Kidney (tissue), 14 donors: ENCODE measurements around the gene HSPG2. TPM values are rescaled to one million over a fixed set of nuclear protein-coding genes. Genes with fewer than 3 reads are reported as not detected.
"Not testable (repeated sequence)": the region's sequence is repeated elsewhere in the genome, so short reads cannot be mapped to it uniquely, and the experiment has no call there.

Experiments
- DNase-seq, 5 donors: peaks; one replicate each; pipeline ENCODE4 v3.0.0-alpha.2; 2013 to 2020
- FAIRE-seq: peaks from 2 replicates; lab custom pipeline; 2012; peaks lifted over from hg19 to GRCh38; lab: Jason Lieb, UNC
- H3K27ac ChIP-seq, 2 donors: one replicate each; pipeline ENCODE4 v1.7.0; 2013; ENCODE audit warnings: low read depth in 2 of 2, low read length in 2 of 2, inconsistent platforms in 1 of 2
- H3K27me3 ChIP-seq: one replicate; pipeline ENCODE4 v1.7.1; 2013; ENCODE audit warnings: low read length, inconsistent platforms; ENCODE audit not compliant: control insufficient read depth, insufficient read depth
- H3K36me3 ChIP-seq, 3 donors: one replicate each; pipeline versions ENCODE4 v1.7.0 to v1.7.1; 2013; ENCODE audit warnings: low read length in 3 of 3, control low read depth in 1 of 3, inconsistent platforms in 1 of 3; ENCODE audit not compliant: insufficient read depth in 3 of 3, control insufficient read depth in 2 of 3
- H3K4me1 ChIP-seq, 3 donors: one replicate each; pipeline versions ENCODE4 v1.7.0 to v1.7.1; 2013; ENCODE audit warnings: low read length in 3 of 3, inconsistent platforms in 1 of 3, low read depth in 1 of 3; ENCODE audit not compliant: control insufficient read depth in 2 of 3, insufficient read depth in 2 of 3
- H3K4me3 ChIP-seq, 3 donors: one replicate each; pipeline versions ENCODE4 v1.7.0 to v1.8.1; 2013; ENCODE audit warnings: low read length in 3 of 3, control low read depth in 1 of 3, inconsistent platforms in 1 of 3
- H3K9ac ChIP-seq, 3 donors: one replicate each; pipeline versions ENCODE4 v1.7.0 to v1.7.1; 2013; ENCODE audit warnings: low read length in 3 of 3, control low read depth in 1 of 3, inconsistent platforms in 1 of 3
- H3K9me3 ChIP-seq, 3 donors: one replicate each; pipeline versions ENCODE4 v1.7.0 to v1.7.1; 2013; ENCODE audit warnings: low read length in 3 of 3, control low read depth in 1 of 3, inconsistent platforms in 1 of 3; ENCODE audit not compliant: control insufficient read depth in 2 of 3, insufficient read depth in 1 of 3
- CTCF ChIP-seq: IDR thresholded peaks from 3 replicates; pipeline ENCODE4 v1.5.1; 2012; ENCODE audit warnings: mild to moderate bottlenecking, moderate library complexity, borderline replicate concordance; ENCODE audit not compliant: insufficient read depth; ENCODE audit errors: extremely low read depth
- intact Hi-C: fragments of 100-400 bp; cut with DNase I; formaldehyde crosslinking; loops from one replicate; pipeline ENCODE4 v1.11.1; 2022
- polyA plus RNA-seq: library from polyadenylated mRNA; stranded (reverse); fragments of 350-450 nt; fragmentation: Illumina TruSeq; extraction: RNeasy Lipid Tissue Mini Kit (QIAGEN cat#74804); gene quantifications from one replicate; pipeline ENCODE4 v1.2.3, GENCODE V29; 2014; ENCODE audit warnings: low read depth, low replicate concordance; ENCODE audit not compliant: insufficient read depth
- total RNA-seq: library from RNA; stranded (reverse); fragmentation: NEBNext Ultra II Directional; extraction: Animal tissue kit (Norgen Biotek cat#: 25700); gene quantifications from one replicate; pipeline ENCODE4 v1.2.1, GENCODE V29; 2021
- donor health status: control.
- donor health status: control.
- donor health status: control.
- donor health status: control.
- donor health status: control.
- donor health status: DM: yes; HTN: yes; CAD: no.
- donor health status: Normal renal cell carcinoma (clear cell type).

Gene HSPG2
- total and polyA plus RNA-seq, 2 donors from 2014 or later = 60.4 to 510 TPM

- no peak overlapping the region for H3K4me3 ChIP-seq
- H3K27ac ChIP-seq = no peak overlapping the region
- peaks cover 0 to 18% (median 11%) of the 10 kb centered on the region in 3 donors for H3K36me3 ChIP-seq
- DNase-seq = no peak
- no peaks in the 10 kb centered on the region for H3K27me3 ChIP-seq
- no peak for FAIRE-seq
- no peak overlapping the region for H3K9ac ChIP-seq
- TF ChIP-seq CTCF = no peak
- no peaks in the 10 kb centered on the region for H3K9me3 ChIP-seq
- H3K4me1 ChIP-seq = no peaks in the 10 kb centered on the region
- intact Hi-C loops = no loop called here
These were observed 109.9 kb downstream of the HSPG2 start for GRCh38 chr1:21827141-21827679.

- H3K9ac ChIP-seq, H3K4me1 ChIP-seq, DNase-seq, H3K27me3 ChIP-seq, intact Hi-C loops, FAIRE-seq, H3K27ac ChIP-seq, H3K4me3 ChIP-seq, H3K9me3 ChIP-seq: not testable (repeated sequence)
- H3K36me3 ChIP-seq = peaks cover 0 to 13% (median 11%) of the 10 kb centered on the region in 3 donors
These were observed 110.4 kb downstream of the HSPG2 start for GRCh38 chr1:21826694-21827093.

GRCh38 chr1:21825393-21825792 lies 111.7 kb downstream of the HSPG2 start:
- H3K9me3 ChIP-seq = no peaks in the 10 kb centered on the region
- H3K4me1 ChIP-seq = no peaks in the 10 kb centered on the region
- DNase-seq = no peak
- no peak for TF ChIP-seq CTCF
- H3K4me3 ChIP-seq = no peak overlapping the region
- peaks cover 0 to 13% (median 9%) of the 10 kb centered on the region in 3 donors for H3K36me3 ChIP-seq
- no peak for FAIRE-seq
- no peaks in the 10 kb centered on the region for H3K27me3 ChIP-seq
- intact Hi-C loops = no loop called here
- no peak overlapping the region for H3K27ac ChIP-seq
- no peak overlapping the region for H3K9ac ChIP-seq

- FAIRE-seq (no peak), DNase-seq (no peak)
- Histone ChIP-seq H3K9ac (no peak overlapping the region), H3K36me3 (peaks cover 0 to 13% (median 9%) of the 10 kb centered on the region in 3 donors), H3K4me1 (no peaks in the 10 kb centered on the region), H3K27me3 (no peaks in the 10 kb centered on the region), H3K4me3 (no peak overlapping the region), H3K27ac (no peak overlapping the region), H3K9me3 (no peaks in the 10 kb centered on the region)
- no peak for TF ChIP-seq CTCF
- intact Hi-C loops = no loop called here
These were observed 112.2 kb downstream of the HSPG2 start for GRCh38 chr1:21824926-21825325.
